HG02943 (cell line): ENCODE measurements around the gene NAPEPLD.
"Not testable (repeated sequence)": the region's sequence is repeated elsewhere in the genome, so short reads cannot be mapped to it uniquely, and the experiment has no call there.

Experiments
- ATAC-seq: cut with Tn5 transposase; IDR thresholded peaks from one replicate; pipeline ENCODE4 v1.9.1; 2021; ENCODE audit warnings: mild to moderate bottlenecking, low read depth, moderate library complexity; ENCODE audit not compliant: unreplicated experiment

Gene NAPEPLD

DNA sequence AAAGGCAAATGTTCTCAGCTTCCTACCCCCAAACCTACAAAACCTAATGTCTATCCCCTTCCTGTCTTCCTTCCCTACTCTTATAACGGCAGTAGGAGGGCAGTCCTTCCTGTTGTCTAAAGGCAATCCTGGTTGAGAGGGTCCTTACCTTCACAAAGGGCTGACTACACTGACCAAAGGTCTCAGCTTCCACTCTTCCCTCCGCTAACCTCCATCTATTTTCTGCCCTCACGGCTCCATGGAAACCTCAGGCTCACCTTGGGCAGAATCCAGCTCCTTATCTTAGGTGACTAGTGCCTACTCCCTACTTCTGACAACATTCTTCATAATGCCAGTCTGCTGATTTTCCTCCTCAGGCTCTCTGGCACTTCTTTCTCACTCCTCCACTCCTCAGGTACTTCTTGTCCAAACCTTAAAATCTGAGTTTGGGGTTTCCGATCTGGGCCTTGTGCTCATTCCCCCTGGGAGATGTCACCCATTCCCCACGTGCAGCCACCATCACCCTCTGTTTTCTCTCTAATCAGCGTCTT is 74.8 kb downstream of the NAPEPLD start:
- no peak for ATAC-seq

DNA sequence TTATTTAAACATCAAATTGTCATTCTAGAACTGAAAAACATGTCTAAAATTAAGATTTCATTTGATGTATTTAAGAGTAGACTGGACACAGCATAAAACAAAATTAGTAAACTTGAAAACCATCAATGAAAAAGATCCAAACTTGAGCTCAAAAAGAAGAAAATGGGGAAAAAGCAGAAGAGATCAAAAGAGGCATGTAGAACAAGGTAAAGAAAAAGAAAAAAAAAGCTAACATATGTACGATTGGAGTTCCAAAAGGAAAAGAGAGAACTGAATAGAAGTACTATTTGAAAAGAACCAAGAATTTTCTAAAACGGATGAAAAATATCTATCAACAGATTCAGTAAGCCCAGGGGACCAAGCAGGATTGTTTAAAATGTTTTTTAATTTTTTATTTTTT is 77.9 kb downstream of the NAPEPLD start:
- ATAC-seq: no peak

GRCh38 chr7:103068414-103069403 is 80.2 kb downstream of the NAPEPLD start:
- ATAC-seq: no peak

- no peak for ATAC-seq
Measured at GRCh38 chr7:103065667-103066066, 83.2 kb downstream of the NAPEPLD start.

- ATAC-seq: no peak
Measured at GRCh38 chr7:103063895-103064294, 85.0 kb downstream of the NAPEPLD start.

- no peak for ATAC-seq
Measured at GRCh38 chr7:103059471-103059870, 89.4 kb downstream of the NAPEPLD start.

GRCh38 chr7:103058122-103058521 is 90.8 kb downstream of the NAPEPLD start:
- ATAC-seq: no peak

DNA sequence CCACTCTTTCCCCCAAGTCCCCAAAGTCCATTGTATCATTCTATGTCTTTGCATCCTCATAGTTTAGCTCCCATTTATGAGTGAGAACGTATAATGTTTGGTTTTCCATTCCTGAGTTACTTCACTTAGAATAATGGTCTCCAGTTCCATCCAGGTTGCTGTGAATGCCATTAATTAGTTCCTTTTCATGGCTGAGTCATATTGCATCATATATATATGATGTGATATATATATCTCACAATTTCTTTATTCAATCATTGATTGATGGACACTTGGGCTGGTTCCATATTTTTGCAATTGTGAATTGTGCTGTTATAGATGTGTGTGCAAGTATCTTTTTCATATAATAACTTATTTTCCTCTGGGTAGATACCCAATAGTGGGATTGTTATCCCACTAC is 92.9 kb downstream of the NAPEPLD start:
- ATAC-seq: not testable (repeated sequence)

- ATAC-seq: no peak
Measured at GRCh38 chr7:103051519-103051918, 97.4 kb downstream of the NAPEPLD start.
